HCT116 (cell line): ENCODE data around the gene CEP70. TPM values are rescaled to one million over a fixed set of nuclear protein-coding genes. Genes with fewer than 3 reads are reported as not detected.

Experiments used
- ATAC-seq: fragments of 200-7000 bp; cut with Tn5 transposase; 2 replicates; pipeline ENCODE4 v1.9.1; 2020; ENCODE audit warnings: mild to moderate bottlenecking, moderate library complexity
- BruUV-seq: library from RNA; stranded (reverse); fragments of 400-500 nt; replicated peaks from 2 replicates; lab custom pipeline; 2021; lab: Mats Ljungman, UMichigan
- CTCF ChIA-PET: fragments of 300-600 bp; sonication (Branson Sonifier 250); formaldehyde crosslinking; loops from one replicate; lab custom pipeline; 2021; ENCODE audit warnings: antibody characterized with exemption; lab: Charles Lee
- POLR2A ChIA-PET: fragments of 300-600, 350-600 bp; sonication (Branson Sonifier 250); formaldehyde crosslinking; loops from one replicate; lab custom pipeline; 2021; ENCODE audit warnings: antibody characterized with exemption; lab: Charles Lee
- RAD21 ChIA-PET, 2 experiments: fragments of 300-600 bp; sonication (Branson Sonifier 250); formaldehyde crosslinking; loops; one replicate each; lab custom pipeline; 2023; ENCODE audit warnings: low total read pairs in 2 of 2; ENCODE audit not compliant: uncharacterized antibody in 2 of 2, unreplicated experiment in 2 of 2, low non-redundant PET in 1 of 2; lab: Charles Lee
- DNase-seq: peaks from one replicate; pipeline ENCODE4 v3.0.0-alpha.2; 2010; ENCODE audit warnings: low read depth, low spot score
- H2AFZ ChIP-seq: fragments of 200-600 bp; shearing (Covaris generic), sonication (generic); 2 replicates; pipeline ENCODE4 v1.6.1; 2017; ENCODE audit warnings: low read depth, mixed run types, mixed read lengths, antibody characterized with exemption, low read length; ENCODE audit not compliant: poor library complexity, severe bottlenecking
- H3K27ac ChIP-seq: 2 replicates; pipeline ENCODE4 v1.5.1; 2012; ENCODE audit warnings: low read depth, low read length
- H3K27me3 ChIP-seq: fragments of 200-600 bp; sonication (generic); 2 replicates; pipeline ENCODE4 v1.6.1; 2016; ENCODE audit warnings: mixed run types, low read length, mixed read lengths; ENCODE audit not compliant: insufficient read depth
- H3K36me3 ChIP-seq, 2 experiments: fragments of 200-500 bp in 1 of 2; fragments of 200-600 bp in 1 of 2; sonication (Bioruptor generic) in 1 of 2; sonication (generic) in 1 of 2; 2 replicates each; pipeline versions ENCODE4 v1.5.1 to v1.6.1; 2014 to 2016; ENCODE audit warnings: low read length in 2 of 2, inconsistent platforms in 1 of 2, mixed read lengths in 1 of 2, mixed run types in 1 of 2; ENCODE audit not compliant: insufficient read depth in 2 of 2, control insufficient read depth in 1 of 2
- H3K4me1 ChIP-seq, 2 experiments: fragments of 200-600 bp in 1 of 2; sonication (generic) in 1 of 2; 2 replicates each; pipeline versions ENCODE4 v1.5.1 to v1.6.1; 2012 to 2017; ENCODE audit warnings: low read length in 2 of 2, inconsistent platforms in 1 of 2, mild to moderate bottlenecking in 1 of 2, mixed read lengths in 1 of 2, mixed run types in 1 of 2, moderate library complexity in 1 of 2; ENCODE audit not compliant: insufficient read depth in 2 of 2, control insufficient read depth in 1 of 2
- H3K4me2 ChIP-seq: fragments of 200-600 bp; sonication (generic); 2 replicates; pipeline ENCODE4 v1.6.1; 2017; ENCODE audit warnings: mixed run types, low read length, mixed read lengths
- H3K4me3 ChIP-seq, 2 experiments: fragments of 200-600 bp in 1 of 2; sonication (generic) in 1 of 2; replicated peaks in 1 of 2; 2 replicates each; pipeline ENCODE4 v1.5.1; 2011 to 2016; ENCODE audit warnings: low read length in 2 of 2, control low read depth in 1 of 2, low read depth in 1 of 2, mild to moderate bottlenecking in 1 of 2, mixed read lengths in 1 of 2, mixed run types in 1 of 2
- H3K79me2 ChIP-seq: fragments of 200-600 bp; sonication (generic); 2 replicates; pipeline ENCODE4 v1.6.1; 2017; ENCODE audit warnings: mild to moderate bottlenecking, mixed run types, low read length, moderate library complexity, mixed read lengths; ENCODE audit not compliant: insufficient read depth
- H3K9ac ChIP-seq: fragments of 200-600 bp; sonication (generic); 2 replicates; pipeline ENCODE4 v1.6.1; 2016; ENCODE audit warnings: low read length, mixed read lengths
- H3K9me2 ChIP-seq: fragments of 200-600 bp; sonication (generic), shearing (Covaris generic); 2 replicates; pipeline ENCODE4 v1.6.1; 2017; ENCODE audit warnings: mixed run types, mild to moderate bottlenecking, moderate library complexity; ENCODE audit not compliant: insufficient read depth
- H3K9me3 ChIP-seq, 2 experiments: fragments of 200-500 bp in 1 of 2; fragments of 200-600 bp in 1 of 2; sonication (Bioruptor generic) in 1 of 2; sonication (generic) in 1 of 2; 2 replicates each; pipeline ENCODE4 v1.6.1; 2014 to 2017; ENCODE audit warnings: low read length in 2 of 2, mixed read lengths in 2 of 2, inconsistent platforms in 1 of 2, low read depth in 1 of 2, mild to moderate bottlenecking in 1 of 2, mixed run types in 1 of 2, moderate library complexity in 1 of 2; ENCODE audit not compliant: control insufficient read depth in 1 of 2, insufficient read depth in 1 of 2
- H4K20me1 ChIP-seq: fragments of 200-600 bp; sonication (generic), shearing (Covaris generic); 2 replicates; pipeline ENCODE4 v1.6.1; 2017; ENCODE audit warnings: mixed run types, mild to moderate bottlenecking, moderate library complexity; ENCODE audit not compliant: insufficient read depth
- ATF3 ChIP-seq: IDR thresholded peaks from 2 replicates; pipeline ENCODE4 v1.6.1; 2012
- CBX3 ChIP-seq: IDR thresholded peaks from 2 replicates; pipeline ENCODE4 v1.6.1; 2012; ENCODE audit warnings: low read depth
- CEBPB ChIP-seq: IDR thresholded peaks from 2 replicates; pipeline ENCODE4 v1.6.1; 2012; ENCODE audit warnings: low read depth
- CTCF ChIP-seq, 3 experiments: fragments of 200-600 bp in 1 of 3; sonication (generic) in 1 of 3; IDR thresholded peaks in 2 of 3; conservative IDR thresholded peaks in 1 of 3; 2 replicates each; pipeline ENCODE4 v1.5.1; 2012 to 2017; ENCODE audit warnings: low read depth in 2 of 3, low read length in 2 of 3, antibody characterized with exemption in 1 of 3, borderline replicate concordance in 1 of 3, control low read depth in 1 of 3, mild to moderate bottlenecking in 1 of 3, mixed read lengths in 1 of 3, mixed run types in 1 of 3, moderate library complexity in 1 of 3; ENCODE audit not compliant: insufficient read depth in 1 of 3
- ELF1 ChIP-seq: IDR thresholded peaks from 2 replicates; pipeline ENCODE4 v1.6.1; 2012; ENCODE audit warnings: low read depth, borderline replicate concordance
- EZH2 ChIP-seq: fragments of 200-600 bp; sonication (generic); IDR thresholded peaks from 2 replicates; pipeline ENCODE4 v1.6.1; 2017; ENCODE audit warnings: antibody characterized with exemption, mixed run types
- EZH2phosphoT487 ChIP-seq: fragments of 200-600 bp; IDR thresholded peaks from 2 replicates; pipeline ENCODE4 v1.6.1; 2018; ENCODE audit warnings: antibody characterized with exemption, borderline replicate concordance
- FOSL1 ChIP-seq: IDR thresholded peaks from 2 replicates; pipeline ENCODE4 v1.6.1; 2012; ENCODE audit warnings: low read depth
- JUND ChIP-seq: IDR thresholded peaks from 2 replicates; pipeline ENCODE4 v1.6.1; 2012
- MAX ChIP-seq: IDR thresholded peaks from 2 replicates; pipeline ENCODE4 v1.6.1; 2012
- POLR2A ChIP-seq: IDR thresholded peaks from 2 replicates; pipeline ENCODE4 v1.7.0; 2011; ENCODE audit warnings: borderline replicate concordance; ENCODE audit not compliant: insufficient read depth, insufficient read length; ENCODE audit errors: extremely low read depth
- POLR2AphosphoS5 ChIP-seq: IDR thresholded peaks from 2 replicates; pipeline ENCODE4 v1.6.1; 2011; ENCODE audit warnings: mild to moderate bottlenecking, low read depth, low read length, moderate library complexity
- RAD21 ChIP-seq: IDR thresholded peaks from 2 replicates; pipeline ENCODE4 v1.6.1; 2012; ENCODE audit warnings: low read depth, mild to moderate bottlenecking
- REST ChIP-seq: IDR thresholded peaks from 2 replicates; pipeline ENCODE4 v1.6.1; 2012; ENCODE audit warnings: low read depth
- SIN3A ChIP-seq: IDR thresholded peaks from 2 replicates; pipeline ENCODE4 v1.6.1; 2012; ENCODE audit warnings: low read depth
- SP1 ChIP-seq: IDR thresholded peaks from 2 replicates; pipeline ENCODE4 v1.6.1; 2012; ENCODE audit warnings: low read depth
- SRF ChIP-seq: IDR thresholded peaks from 2 replicates; pipeline ENCODE4 v1.6.1; 2012; ENCODE audit warnings: low read depth
- ZFX ChIP-seq: fragments of 450-650 bp; IDR thresholded peaks from 2 replicates; pipeline ENCODE4 v1.6.1; 2017
- ZNF274 ChIP-seq: fragments of 200-500 bp; sonication (Bioruptor generic); IDR thresholded peaks from 2 replicates; pipeline ENCODE4 v1.6.1; 2014; ENCODE audit warnings: mild to moderate bottlenecking, low read depth, low read length, inconsistent platforms
- intact Hi-C: fragments of 100-400 bp; cut with micrococcal nuclease; formaldehyde crosslinking; loops from 2 replicates; pipeline ENCODE4 v1.10.0; 2022
- total RNA-seq: library from RNA; stranded (reverse); gene quantifications from one replicate; pipeline ENCODE4 v1.2.1, GENCODE V29; 2021; ENCODE audit not compliant: unreplicated experiment

The CEP70 gene
- total RNA-seq, 1 experiment from 2014 or later: 38.7 TPM

- no TSS peak for BruUV-seq
- no peaks in the 10 kb centered on the region for H4K20me1 ChIP-seq
- ChIA-PET POLR2A (no interaction called here), CTCF (no interaction called here), RAD21 (no interaction called here)
- H3K9me3 ChIP-seq: no peaks in the 10 kb centered on the region
- no peaks in the 10 kb centered on the region for H3K9me2 ChIP-seq
- no peaks in the 10 kb centered on the region for H3K79me2 ChIP-seq
- no peak overlapping the region for H2AFZ ChIP-seq
- no peak overlapping the region for H3K27ac ChIP-seq
- no peaks in the 10 kb centered on the region for H3K36me3 ChIP-seq
- TF ChIP-seq SP1: no peak
- TF ChIP-seq POLR2AphosphoS5: no peak
- no peak for TF ChIP-seq CTCF (IDR thresholded peaks at IDR 0.05 in 2 of 3, conservative IDR thresholded peaks at IDR 0.05 in 1 of 3; ENCODE audit: borderline replicate concordance in 1 of 3, insufficient read depth in 1 of 3, low read depth in 2 of 3, low read length in 2 of 3)
- no peak for TF ChIP-seq EZH2phosphoT487
- TF ChIP-seq EZH2: no peak
- TF ChIP-seq CEBPB: no peak
- TF ChIP-seq POLR2A: no peak
- TF ChIP-seq ELF1: no peak
- no peak for TF ChIP-seq CBX3
- no peak for TF ChIP-seq JUND
- TF ChIP-seq ZFX: no peak
- TF ChIP-seq SIN3A: no peak
- TF ChIP-seq ATF3: no peak
- TF ChIP-seq RAD21: no peak
- TF ChIP-seq REST: no peak
- no peak for TF ChIP-seq SRF
- no peak for TF ChIP-seq MAX
- no peak for TF ChIP-seq FOSL1
- no peak for TF ChIP-seq ZNF274
- no peak overlapping the region for H3K4me3 ChIP-seq
- intact Hi-C loops: loop anchor here (5.0 kb wide), 1 partner anchor 455 kb away; no protein-coding TSS in a partner anchor
- H3K4me2 ChIP-seq: no peak overlapping the region
- H3K9ac ChIP-seq: no peak overlapping the region
- H3K4me1 ChIP-seq: no peaks in the 10 kb centered on the region
- no peak for DNase-seq
- ATAC-seq: no peak
- H3K27me3 ChIP-seq: no peaks in the 10 kb centered on the region
These were observed 132.2 kb downstream of the CEP70 start for GRCh38 chr3:138461896-138462295.
